ENCODE data around the gene LMX1B.
A peak's percentile ranks its signal among the peaks of the same experiment; 100 is the strongest.
"Not testable (repeated sequence)": the region's sequence is repeated elsewhere in the genome, so short reads cannot be mapped to it uniquely, and the experiment has no call there.

The LMX1B gene

DNA sequence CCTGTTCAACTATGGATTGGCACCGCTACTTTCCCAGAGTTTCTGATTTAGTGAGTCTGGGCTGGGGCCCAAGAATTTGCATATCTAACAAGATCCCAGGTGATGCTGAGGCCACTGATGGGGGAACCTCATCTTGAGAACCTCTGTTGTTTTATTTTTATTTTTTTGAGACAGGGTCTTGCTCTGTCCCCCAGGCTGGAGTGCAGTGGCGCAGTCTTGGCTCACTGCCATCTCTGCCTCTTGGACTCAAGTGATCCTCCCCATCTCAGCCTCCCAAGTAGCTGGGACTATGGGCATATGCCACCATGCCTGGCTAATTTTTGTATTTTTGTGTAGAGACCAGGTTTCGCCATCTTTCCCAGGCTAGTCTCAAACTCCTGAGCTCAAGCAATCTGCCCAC lies 35.7 kb downstream of the LMX1B start:
- DNase-seq (ENCODE audit: low read depth, low spot score), result no peak
- TF ChIP-seq POLR2AphosphoS5 (IDR thresholded peaks at IDR 0.05; ENCODE audit: borderline replicate concordance, low read depth, low read length) (no peak), EZH2 (IDR thresholded peaks at IDR 0.05) (no peak), FOXP2 (optimal IDR thresholded peaks at IDR 0.05; ENCODE audit: control extremely low read depth, extremely low read length, insufficient read depth) (no peak)
- Histone ChIP-seq H3K27ac (no peak overlapping the region), H3K9me3 (ENCODE audit: low read depth, low read length) (no peaks in the 10 kb centered on the region), H3K9ac (ENCODE audit: insufficient read length) (no peak overlapping the region), H3K36me3 (ENCODE audit: insufficient read depth, low read length) (no peaks in the 10 kb centered on the region), H3K4me3 (no peak overlapping the region)

DNA sequence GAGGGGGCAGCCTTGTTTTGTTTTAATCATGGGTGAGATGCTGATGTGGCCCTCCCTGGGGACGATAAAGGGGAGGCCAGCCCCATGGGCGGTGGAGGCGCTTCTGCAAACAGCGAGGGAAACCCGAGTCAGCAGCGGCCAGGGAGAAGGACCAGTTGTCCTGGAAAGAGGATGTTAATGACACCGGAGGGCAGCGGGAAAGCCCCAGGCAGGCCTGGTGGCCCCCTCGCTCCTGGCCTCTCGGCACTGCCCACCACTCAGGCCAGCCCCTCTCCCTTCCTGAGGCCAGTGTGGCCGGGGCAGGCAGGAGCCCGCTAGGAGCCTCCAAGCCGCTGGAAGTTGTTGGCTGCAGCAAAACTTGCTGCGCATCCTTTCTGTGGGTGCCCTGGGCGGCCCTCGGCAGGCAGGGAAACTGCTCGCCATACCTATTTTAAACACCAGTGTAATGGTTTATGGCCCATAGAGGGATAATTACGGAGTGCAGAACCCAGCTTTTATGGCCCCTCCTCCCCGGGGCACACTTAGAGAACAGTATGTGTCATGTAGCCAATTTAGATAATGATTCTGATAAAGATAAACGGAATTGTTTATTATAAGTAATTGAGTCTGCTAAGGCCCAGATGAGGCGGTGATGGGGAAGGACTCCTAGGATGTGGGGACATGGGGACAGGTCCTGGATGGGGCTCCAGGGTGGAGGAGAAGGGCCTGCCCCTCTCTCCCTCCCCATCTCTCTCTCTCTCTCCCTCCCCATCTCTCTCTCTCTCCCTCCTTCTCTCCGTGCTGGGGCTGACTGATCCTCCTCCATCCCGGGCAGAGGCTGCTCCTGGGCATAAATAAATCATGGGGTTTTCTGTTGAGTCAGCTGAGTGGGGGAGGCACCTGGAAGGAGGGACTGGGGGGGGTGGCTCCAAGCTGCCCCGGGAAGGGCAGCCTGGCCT lies 36.9 kb downstream of the LMX1B start:
- no peak overlapping the region for H3K27ac ChIP-seq
- TF ChIP-seq POLR2AphosphoS5 (IDR thresholded peaks at IDR 0.05; ENCODE audit: borderline replicate concordance, low read depth, low read length) (no peak), FOXP2 (optimal IDR thresholded peaks at IDR 0.05; ENCODE audit: control extremely low read depth, extremely low read length, insufficient read depth) (no peak), EZH2 (IDR thresholded peaks at IDR 0.05) (no peak)
- H3K36me3 ChIP-seq (ENCODE audit: insufficient read depth, low read length), result no peaks in the 10 kb centered on the region
- H3K9me3 ChIP-seq (ENCODE audit: low read depth, low read length), result no peaks in the 10 kb centered on the region
- H3K4me3 ChIP-seq, result no peak overlapping the region
- DNase-seq (ENCODE audit: low read depth, low spot score), result no peak
- no peak overlapping the region for H3K9ac ChIP-seq (ENCODE audit: insufficient read length)

DNA sequence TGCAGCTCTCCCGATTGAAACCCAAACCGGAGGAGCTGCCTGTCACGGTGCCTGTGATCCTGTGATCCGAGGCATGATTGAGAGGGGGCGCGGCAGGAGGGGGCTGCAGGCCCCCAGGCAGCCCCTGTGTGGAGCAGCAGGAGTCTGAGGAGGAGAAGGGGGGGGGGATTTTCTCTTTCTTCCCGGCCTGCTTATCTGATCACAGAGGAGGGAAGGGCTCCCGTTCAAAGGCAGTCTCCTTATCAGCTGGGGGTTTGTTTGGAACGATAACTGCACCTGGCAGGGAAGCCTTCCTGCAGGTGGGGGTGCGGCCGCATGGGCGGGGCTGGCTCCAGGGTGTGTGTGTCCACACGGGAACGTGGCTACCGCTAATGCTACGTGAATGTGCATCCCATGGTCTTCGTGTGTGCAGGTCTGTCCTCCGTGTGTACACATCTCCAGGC lies 38.4 kb downstream of the LMX1B start:
- TF ChIP-seq EZH2 (IDR thresholded peaks at IDR 0.05), result peak; percentile 47
- no peak for TF ChIP-seq FOXP2 (optimal IDR thresholded peaks at IDR 0.05; ENCODE audit: control extremely low read depth, extremely low read length, insufficient read depth)
- TF ChIP-seq POLR2AphosphoS5 (IDR thresholded peaks at IDR 0.05; ENCODE audit: borderline replicate concordance, low read depth, low read length), result no peak
- Histone ChIP-seq H3K9me3 (ENCODE audit: low read depth, low read length) (no peaks in the 10 kb centered on the region), H3K4me3 (no peak overlapping the region), H3K36me3 (ENCODE audit: insufficient read depth, low read length) (no peaks in the 10 kb centered on the region), H3K9ac (ENCODE audit: insufficient read length) (no peak overlapping the region), H3K27ac (no peak overlapping the region)
- no peak for DNase-seq (ENCODE audit: low read depth, low spot score)

GRCh38 chr9:126654124-126654523 lies 40.4 kb downstream of the LMX1B start:
- TF ChIP-seq EZH2 (IDR thresholded peaks at IDR 0.05) (no peak), POLR2AphosphoS5 (IDR thresholded peaks at IDR 0.05; ENCODE audit: borderline replicate concordance, low read depth, low read length) (no peak), FOXP2 (optimal IDR thresholded peaks at IDR 0.05; ENCODE audit: control extremely low read depth, extremely low read length, insufficient read depth) (no peak)
- Histone ChIP-seq H3K9me3 (ENCODE audit: low read depth, low read length) (no peaks in the 10 kb centered on the region), H3K36me3 (ENCODE audit: insufficient read depth, low read length) (no peaks in the 10 kb centered on the region), H3K9ac (ENCODE audit: insufficient read length) (no peak overlapping the region), H3K27ac (no peak overlapping the region), H3K4me3 (no peak overlapping the region)
- no peak for DNase-seq (ENCODE audit: low read depth, low spot score)

DNA sequence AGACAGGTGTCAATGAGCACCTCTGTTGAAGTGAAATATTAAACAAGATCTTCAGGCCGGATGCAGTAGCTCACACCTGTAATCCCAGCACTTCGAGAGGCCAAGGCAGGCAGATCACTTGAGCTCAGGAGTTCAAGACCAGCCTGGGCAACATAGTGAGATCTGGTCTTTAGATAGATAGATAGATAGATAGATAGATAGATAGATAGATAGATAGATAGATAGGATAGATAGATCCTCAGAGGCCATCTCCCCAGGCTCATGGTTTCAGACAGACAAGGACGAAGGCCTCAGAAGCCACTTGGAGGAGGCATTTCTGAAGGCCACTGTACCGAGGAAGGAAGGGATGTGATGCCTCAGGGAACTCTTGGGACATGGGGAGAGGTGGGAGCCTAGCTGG lies 42.5 kb downstream of the LMX1B start:
- not testable (repeated sequence) for H3K4me3 ChIP-seq; DNase-seq (ENCODE audit: low read depth, low spot score); H3K36me3 ChIP-seq (ENCODE audit: insufficient read depth, low read length); H3K9ac ChIP-seq (ENCODE audit: insufficient read length); H3K9me3 ChIP-seq (ENCODE audit: low read depth, low read length); H3K27ac ChIP-seq

- H3K9me3 ChIP-seq (ENCODE audit: low read depth, low read length), result no peaks in the 10 kb centered on the region
- no peak for DNase-seq (ENCODE audit: low read depth, low spot score)
- no peak overlapping the region for H3K9ac ChIP-seq (ENCODE audit: insufficient read length)
- H3K36me3 ChIP-seq (ENCODE audit: insufficient read depth, low read length), result no peaks in the 10 kb centered on the region
- TF ChIP-seq POLR2AphosphoS5 (IDR thresholded peaks at IDR 0.05; ENCODE audit: borderline replicate concordance, low read depth, low read length) (no peak), EZH2 (IDR thresholded peaks at IDR 0.05) (no peak), FOXP2 (optimal IDR thresholded peaks at IDR 0.05; ENCODE audit: control extremely low read depth, extremely low read length, insufficient read depth) (no peak)
- no peak overlapping the region for H3K4me3 ChIP-seq
- H3K27ac ChIP-seq, result no peak overlapping the region
These were observed 44.6 kb downstream of the LMX1B start for GRCh38 chr9:126658201-126658825.

GRCh38 chr9:126658956-126659555 lies 45.3 kb downstream of the LMX1B start:
- Histone ChIP-seq H3K4me3 (no peak overlapping the region), H3K9me3 (ENCODE audit: low read depth, low read length) (no peaks in the 10 kb centered on the region), H3K9ac (ENCODE audit: insufficient read length) (no peak overlapping the region), H3K27ac (no peak overlapping the region), H3K36me3 (ENCODE audit: insufficient read depth, low read length) (no peaks in the 10 kb centered on the region)
- TF ChIP-seq POLR2AphosphoS5 (IDR thresholded peaks at IDR 0.05; ENCODE audit: borderline replicate concordance, low read depth, low read length), result no peak
- no peak for TF ChIP-seq FOXP2 (optimal IDR thresholded peaks at IDR 0.05; ENCODE audit: control extremely low read depth, extremely low read length, insufficient read depth)
- no peak for TF ChIP-seq EZH2 (IDR thresholded peaks at IDR 0.05)
- DNase-seq (ENCODE audit: low read depth, low spot score), result no peak

- Histone ChIP-seq H3K27ac (no peak overlapping the region), H3K4me3 (no peak overlapping the region), H3K9ac (ENCODE audit: insufficient read length) (no peak overlapping the region), H3K36me3 (ENCODE audit: insufficient read depth, low read length) (no peaks in the 10 kb centered on the region), H3K9me3 (ENCODE audit: low read depth, low read length) (no peaks in the 10 kb centered on the region)
- DNase-seq (ENCODE audit: low read depth, low spot score), result no peak
- TF ChIP-seq EZH2 (IDR thresholded peaks at IDR 0.05) (no peak), FOXP2 (optimal IDR thresholded peaks at IDR 0.05; ENCODE audit: control extremely low read depth, extremely low read length, insufficient read depth) (no peak), POLR2AphosphoS5 (IDR thresholded peaks at IDR 0.05; ENCODE audit: borderline replicate concordance, low read depth, low read length) (no peak)
These were observed 47.4 kb downstream of the LMX1B start for GRCh38 chr9:126661122-126661520.

Data from SK-N-MC (cell line).